Bronchial epithelial cell (primary cell): ENCODE data around the gene VSIR. TPM values are rescaled to one million over a fixed set of nuclear protein-coding genes. Genes with fewer than 3 reads are reported as not detected.

Source experiments
- DNase-seq: peaks from one replicate; pipeline ENCODE4 v3.0.0-alpha.2; 2010; ENCODE audit warnings: low read depth
- FAIRE-seq: peaks from 2 replicates; lab custom pipeline; 2011; peaks lifted over from hg19 to GRCh38; lab: Jason Lieb, UNC
- H3K27me3 ChIP-seq: 2 replicates; pipeline ENCODE4 v1.5.1; 2011; ENCODE audit warnings: low read length; ENCODE audit not compliant: control insufficient read depth, insufficient read depth
- H3K36me3 ChIP-seq: 2 replicates; pipeline ENCODE4 v1.5.1; 2011; ENCODE audit warnings: low read length; ENCODE audit not compliant: control insufficient read depth, insufficient read depth
- H3K4me3 ChIP-seq: 2 replicates; pipeline ENCODE4 v1.5.1; 2011; ENCODE audit warnings: mild to moderate bottlenecking, low read depth, low read length, control low read depth
- CTCF ChIP-seq: IDR thresholded peaks from 2 replicates; pipeline ENCODE4 v1.5.1; 2011; ENCODE audit warnings: mild to moderate bottlenecking, moderate library complexity, low read length, control low read depth, inconsistent platforms; ENCODE audit not compliant: insufficient read depth, severe bottlenecking
- total RNA-seq: library from RNA; depleted of rRNA; stranded (reverse); fragments of >200 nt; gene quantifications from 2 replicates; pipeline ENCODE4 v1.2.1, GENCODE V29; 2014

The VSIR gene
- total RNA-seq, 1 donor from 2014 or later = 7.9 TPM

DNA sequence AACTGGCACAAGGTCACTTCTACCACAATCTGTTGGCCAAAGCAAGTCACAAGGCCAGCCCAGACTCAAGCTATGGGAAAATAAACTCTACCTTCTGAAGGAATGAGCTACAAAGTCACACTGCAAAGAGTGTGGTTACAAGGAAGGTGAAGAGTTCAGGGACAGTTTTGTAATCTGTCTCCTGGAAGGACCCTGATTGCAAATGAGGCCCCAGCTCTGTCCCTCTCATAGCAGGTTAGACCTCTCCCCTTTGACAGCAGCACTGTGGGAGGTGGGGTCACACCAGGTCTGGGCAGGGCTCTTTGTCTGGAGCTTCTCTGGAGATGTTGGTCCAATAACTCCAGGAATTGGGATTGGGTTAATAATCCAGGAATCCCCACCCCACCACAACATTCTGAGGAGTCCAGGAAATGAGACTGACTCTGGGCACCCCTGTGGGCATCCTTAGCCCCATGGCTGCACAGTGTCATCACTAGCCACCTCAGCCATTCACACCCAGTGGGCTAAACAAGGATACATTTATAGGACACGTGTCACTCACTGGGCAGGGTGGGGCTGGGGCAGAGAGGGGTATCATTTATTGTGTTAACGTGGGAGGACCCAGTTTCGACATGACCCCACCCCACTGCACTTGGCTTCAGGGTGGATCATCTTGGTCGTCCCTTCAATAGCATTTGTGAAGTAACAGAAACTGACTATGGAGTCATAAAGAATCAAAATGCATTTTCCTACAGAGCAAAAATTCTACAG is 30.1 kb downstream of the VSIR start:
- H3K4me3 ChIP-seq = no peak overlapping the region
- no peak for FAIRE-seq
- DNase-seq = no peak
- no peak for TF ChIP-seq CTCF
- H3K27me3 ChIP-seq = no peaks in the 10 kb centered on the region
- H3K36me3 ChIP-seq = no peaks in the 10 kb centered on the region

GRCh38 chr10:71742301-71743088 is 30.8 kb downstream of the VSIR start:
- peak; percentile 68 for FAIRE-seq
- H3K36me3 ChIP-seq = no peaks in the 10 kb centered on the region
- no peak for TF ChIP-seq CTCF
- no peaks in the 10 kb centered on the region for H3K27me3 ChIP-seq
- DNase-seq = no peak
- no peak overlapping the region for H3K4me3 ChIP-seq

DNA sequence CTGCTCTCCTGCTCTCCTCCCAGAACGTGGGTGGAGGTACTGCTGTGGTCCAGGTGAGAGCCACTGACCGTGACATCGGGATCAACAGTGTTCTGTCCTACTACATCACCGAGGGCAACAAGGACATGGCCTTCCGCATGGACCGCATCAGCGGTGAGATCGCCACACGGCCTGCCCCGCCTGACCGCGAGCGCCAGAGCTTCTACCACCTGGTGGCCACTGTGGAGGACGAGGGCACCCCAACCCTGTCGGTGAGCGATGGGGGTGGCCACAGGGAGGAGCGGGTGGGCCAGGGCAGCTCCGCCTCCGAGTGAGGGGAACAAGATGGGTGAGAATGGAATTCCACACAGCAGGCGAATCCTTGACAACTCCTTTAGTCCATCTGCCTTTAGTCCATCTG is 31.6 kb downstream of the VSIR start:
- Histone ChIP-seq H3K36me3 (no peaks in the 10 kb centered on the region), H3K4me3 (no peak overlapping the region), H3K27me3 (no peaks in the 10 kb centered on the region)
- no peak for DNase-seq
- no peak for FAIRE-seq
- no peak for TF ChIP-seq CTCF

DNA sequence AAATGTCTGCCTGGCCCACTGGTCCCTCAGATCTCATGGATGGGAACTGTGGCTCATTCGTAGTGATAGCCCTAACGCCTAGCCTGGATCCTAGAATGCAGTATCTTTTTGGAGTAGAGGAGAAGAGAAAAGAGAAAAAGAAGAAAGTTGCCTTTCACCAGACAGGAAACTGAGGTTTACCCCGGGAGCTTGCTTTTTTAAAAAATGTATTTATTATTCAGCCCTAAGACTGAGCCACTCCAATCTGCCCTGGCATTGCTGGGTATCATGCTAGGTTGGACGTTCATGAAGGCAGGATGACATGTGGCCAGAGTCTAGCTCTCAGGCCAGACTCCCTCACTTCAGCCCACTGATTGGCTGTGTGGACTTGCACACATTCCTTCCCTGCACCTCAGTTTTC is 32.3 kb downstream of the VSIR start:
- no peak overlapping the region for H3K4me3 ChIP-seq
- DNase-seq (no peak), FAIRE-seq (no peak)
- no peaks in the 10 kb centered on the region for H3K36me3 ChIP-seq
- no peak for TF ChIP-seq CTCF
- no peaks in the 10 kb centered on the region for H3K27me3 ChIP-seq

DNA sequence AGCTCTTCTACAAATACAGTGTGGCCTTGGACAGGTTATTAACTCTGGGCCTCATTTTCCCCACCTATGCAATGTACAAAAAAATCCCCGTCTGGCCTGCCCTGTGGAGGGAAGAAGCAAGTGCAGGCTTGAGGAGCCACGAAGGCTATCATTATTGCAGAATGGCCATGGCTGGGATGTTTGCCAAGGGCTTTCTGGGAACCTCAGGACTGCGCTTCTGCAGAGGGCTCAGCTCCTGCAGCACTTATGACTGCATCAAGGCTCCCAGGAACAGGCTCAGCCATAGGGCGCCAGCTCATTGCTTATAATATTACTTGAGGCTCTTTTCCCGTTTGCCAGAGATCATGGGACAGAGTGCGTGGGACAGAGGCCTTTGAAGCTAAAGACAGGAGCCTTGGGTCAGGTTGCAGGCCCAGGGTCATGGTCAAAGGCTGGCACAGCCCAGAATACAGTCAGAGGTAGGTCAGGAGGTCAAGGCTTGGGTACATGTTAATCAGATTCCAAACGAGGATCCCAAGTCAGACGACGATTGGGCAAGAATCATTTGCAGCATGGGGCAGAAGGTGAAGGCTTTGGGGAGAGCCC is 33.2 kb downstream of the VSIR start:
- H3K4me3 ChIP-seq = no peak overlapping the region
- DNase-seq = peak; percentile 91
- no peaks in the 10 kb centered on the region for H3K27me3 ChIP-seq
- FAIRE-seq = no peak
- no peak for TF ChIP-seq CTCF
- no peaks in the 10 kb centered on the region for H3K36me3 ChIP-seq
